ENCODE measurements around the gene ANXA7. TPM values are rescaled to one million over a fixed set of nuclear protein-coding genes. Genes with fewer than 3 reads are reported as not detected.

ANXA7 gene
- polyA plus RNA-seq, 1 experiment, result 134 TPM

GRCh38 chr10:73359492-73359891, 54.4 kb downstream of the ANXA7 start:
- no peak for TF ChIP-seq CTCF (IDR thresholded peaks at IDR 0.05; ENCODE audit: insufficient read depth, low read depth, low read length)
- Histone ChIP-seq H3K27me3 (ENCODE audit: control insufficient read depth, insufficient read depth, low read length) (peaks cover 3% of the 10 kb centered on the region; the same call in 1 of the 2 replicates), H3K4me3 (ENCODE audit: low read depth, low read length) (no peak overlapping the region), H3K36me3 (ENCODE audit: control insufficient read depth, insufficient read depth, low read length) (no peaks in the 10 kb centered on the region)
- DNase-seq (ENCODE audit: low read depth), result no peak
- POLR2A ChIA-PET, result no interaction called here
- CTCF ChIA-PET, result interaction anchor here (1.2 to 1.4 kb wide), 2 partner anchors 82 to 96 kb away, joined by 3 to 4 read pairs; no protein-coding TSS in a partner anchor

- peak; percentile 77 for DNase-seq (ENCODE audit: low read depth)
- no peak for TF ChIP-seq CTCF (IDR thresholded peaks at IDR 0.05; ENCODE audit: insufficient read depth, low read depth, low read length)
- peak within 1 kb of the TSS; percentile 71 for H3K4me3 ChIP-seq (ENCODE audit: low read depth, low read length)
- H3K36me3 ChIP-seq (ENCODE audit: control insufficient read depth, insufficient read depth, low read length), result no peaks in the 10 kb centered on the region
- ChIA-PET POLR2A (no interaction called here), CTCF (interaction anchor here (1.2 to 1.4 kb wide), 3 partner anchors 81 to 107 kb away, joined by 3 to 4 read pairs (median 3); no protein-coding TSS in a partner anchor)
- H3K27me3 ChIP-seq (ENCODE audit: control insufficient read depth, insufficient read depth, low read length), result peaks cover 3% of the 10 kb centered on the region; the same call in 1 of the 2 replicates
These were observed 55.3 kb downstream of the ANXA7 start, which contains the start of gene CFAP70 for GRCh38 chr10:73358331-73359279. TSS of gene CFAP70 (minus strand) at chr10:73358864. CDS start at chr10:73354796, 4,068 bp downstream.

GRCh38 chr10:73357821-73358220, 56.0 kb downstream of the ANXA7 start:
- POLR2A ChIA-PET, result no interaction called here
- H3K4me3 ChIP-seq (ENCODE audit: low read depth, low read length), result peak overlapping the region; percentile 71
- no peak for TF ChIP-seq CTCF (IDR thresholded peaks at IDR 0.05; ENCODE audit: insufficient read depth, low read depth, low read length)
- CTCF ChIA-PET, result interaction anchor here (1.2 kb wide), 1 partner anchor 108 kb away, joined by 3 read pairs; no protein-coding TSS in a partner anchor
- no peaks in the 10 kb centered on the region for H3K36me3 ChIP-seq (ENCODE audit: control insufficient read depth, insufficient read depth, low read length)
- no peak for DNase-seq (ENCODE audit: low read depth)
- H3K27me3 ChIP-seq (ENCODE audit: control insufficient read depth, insufficient read depth, low read length), result peaks cover 3% of the 10 kb centered on the region; the same call in 1 of the 2 replicates

GRCh38 chr10:73357166-73357565, 56.7 kb downstream of the ANXA7 start:
- DNase-seq (ENCODE audit: low read depth), result no peak
- Histone ChIP-seq H3K27me3 (ENCODE audit: control insufficient read depth, insufficient read depth, low read length) (peaks cover 3% of the 10 kb centered on the region; the same call in 1 of the 2 replicates), H3K4me3 (ENCODE audit: low read depth, low read length) (no peak overlapping the region), H3K36me3 (ENCODE audit: control insufficient read depth, insufficient read depth, low read length) (no peaks in the 10 kb centered on the region)
- CTCF ChIA-PET, result no interaction called here
- POLR2A ChIA-PET, result no interaction called here
- no peak for TF ChIP-seq CTCF (IDR thresholded peaks at IDR 0.05; ENCODE audit: insufficient read depth, low read depth, low read length)

GRCh38 chr10:73344269-73344668, 69.6 kb downstream of the ANXA7 start:
- no peak for DNase-seq (ENCODE audit: low read depth)
- Histone ChIP-seq H3K4me3 (ENCODE audit: low read depth, low read length) (no peak overlapping the region), H3K27me3 (ENCODE audit: control insufficient read depth, insufficient read depth, low read length) (0 out of 2 replicates have a peak, but pooled peaks cover 1% of the 10 kb centered on the region), H3K36me3 (ENCODE audit: control insufficient read depth, insufficient read depth, low read length) (no peaks in the 10 kb centered on the region)
- no peak for TF ChIP-seq CTCF (IDR thresholded peaks at IDR 0.05; ENCODE audit: insufficient read depth, low read depth, low read length)
- ChIA-PET POLR2A (no interaction called here), CTCF (no interaction called here)

Measured in BJ (cell line).